Stomach (tissue), 4 donors: ENCODE measurements around the gene CRKL.

Source experiments
- CTCF ChIP-seq, 7 experiments: fragments of 450-650 bp in 4 of 7; fragments of 200-600 bp in 3 of 7; sonication (generic) in 3 of 7; IDR thresholded peaks; one replicate each; pipeline ENCODE4 v1.5.1; 2016 to 2019; ENCODE audit warnings: antibody characterized with exemption in 7 of 7, control low read depth in 2 of 7, mild to moderate bottlenecking in 1 of 7
- EP300 ChIP-seq: sonication (generic); formaldehyde crosslinking; IDR thresholded peaks from one replicate; pipeline ENCODE4 v1.6.1; 2017; ENCODE audit warnings: antibody characterized with exemption
- POLR2A ChIP-seq, 4 donors: fragments of 450-650 bp; IDR thresholded peaks; one replicate each; pipeline ENCODE4 v1.6.1; 2016; ENCODE audit warnings: antibody characterized with exemption in 4 of 4, control low read depth in 2 of 4, mild to moderate bottlenecking in 1 of 4, moderate library complexity in 1 of 4
- POLR2AphosphoS5 ChIP-seq, 3 donors: sonication (generic); formaldehyde crosslinking; IDR thresholded peaks; one replicate each; pipeline ENCODE4 v1.6.1; 2016; ENCODE audit warnings: antibody characterized with exemption in 3 of 3

GRCh38 chr22:20946991-20947390, 29.8 kb downstream of the CRKL start:
- TF ChIP-seq POLR2AphosphoS5 (IDR thresholded peaks at IDR 0.05) (no peak), CTCF (IDR thresholded peaks at IDR 0.05) (no peak), POLR2A (IDR thresholded peaks at IDR 0.05) (no peak), EP300 (no peak)
